Measurements from ENCODE around the gene AP3S1. TPM values are rescaled to one million over a fixed set of nuclear protein-coding genes. Genes with fewer than 3 reads are reported as not detected.

AP3S1 gene
- total RNA-seq, 1 donor from 2014 or later = 169 TPM

GRCh38 chr5:115936031-115936430 lies 94.3 kb downstream of the AP3S1 start:
- DNase-seq (ENCODE audit: low spot score) = no peak

GRCh38 chr5:115939059-115939458 lies 97.3 kb downstream of the AP3S1 start:
- DNase-seq (ENCODE audit: low spot score) = no peak

- no peak for DNase-seq (ENCODE audit: low spot score)
Measured at GRCh38 chr5:115940080-115940810, 98.5 kb downstream of the AP3S1 start.

DNA sequence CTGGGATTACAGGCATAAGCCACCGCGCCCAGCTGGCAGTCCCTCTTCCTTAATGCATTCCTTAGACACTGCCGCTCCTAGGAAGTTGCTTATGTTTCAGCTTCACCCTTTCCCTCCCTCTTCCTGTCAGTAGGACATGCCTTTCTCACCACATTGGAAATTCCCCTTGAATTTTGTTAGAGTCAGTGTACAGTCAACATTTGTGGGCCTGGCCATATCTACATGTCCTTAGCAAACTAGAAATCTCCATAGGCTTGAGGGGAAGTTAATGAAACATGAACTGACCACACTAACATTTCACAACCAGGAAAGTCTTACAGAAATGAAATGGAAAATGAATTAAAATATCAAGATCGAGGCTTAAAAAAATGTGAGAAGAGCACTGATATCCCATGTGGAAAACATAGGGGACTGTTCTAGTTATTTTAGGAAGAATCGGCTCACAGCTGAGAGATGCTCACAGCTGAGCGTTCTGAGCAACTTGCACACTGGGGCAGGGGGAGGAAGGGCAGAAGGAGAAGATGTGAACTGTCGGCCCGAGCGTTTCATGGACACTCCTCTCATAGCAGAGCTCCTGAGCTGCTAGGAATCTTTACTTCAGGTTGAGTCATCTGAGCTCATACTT lies 99.4 kb downstream of the AP3S1 start:
- DNase-seq (ENCODE audit: low spot score) = no peak

GRCh38 chr5:115944501-115944900 lies 102.8 kb downstream of the AP3S1 start:
- DNase-seq (ENCODE audit: low spot score) = no peak

- no peak for DNase-seq (ENCODE audit: low spot score)
Measured at GRCh38 chr5:115946655-115947054, 104.9 kb downstream of the AP3S1 start.

GRCh38 chr5:115947260-115947659 lies 105.5 kb downstream of the AP3S1 start:
- no peak for DNase-seq (ENCODE audit: low spot score)

- DNase-seq (ENCODE audit: low spot score) = no peak
Measured at GRCh38 chr5:115948091-115948534, 106.4 kb downstream of the AP3S1 start.

DNA sequence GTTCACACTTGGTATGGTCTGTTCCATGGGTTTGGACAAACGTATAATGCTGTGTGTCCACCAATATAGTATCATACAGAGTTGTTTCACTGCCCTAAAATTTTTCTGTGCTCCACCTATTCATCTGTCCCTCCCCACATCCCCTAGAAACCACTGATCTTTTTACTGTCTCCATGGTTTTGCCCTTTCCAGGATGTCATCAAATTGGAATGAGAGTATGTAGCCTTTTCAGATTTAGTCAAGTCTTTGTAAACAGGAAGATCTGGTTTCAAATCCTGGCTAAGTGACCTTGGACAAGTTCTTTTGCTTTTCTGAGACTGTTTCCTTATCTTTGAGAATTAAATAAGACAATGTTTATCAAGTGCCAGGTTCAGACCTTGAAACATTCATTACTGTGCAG lies 107.4 kb downstream of the AP3S1 start:
- DNase-seq (ENCODE audit: low spot score) = no peak

GRCh38 chr5:115952588-115952987 lies 110.9 kb downstream of the AP3S1 start:
- no peak for DNase-seq (ENCODE audit: low spot score)

GRCh38 chr5:115954144-115954543 lies 112.4 kb downstream of the AP3S1 start:
- no peak for DNase-seq (ENCODE audit: low spot score)

DNA sequence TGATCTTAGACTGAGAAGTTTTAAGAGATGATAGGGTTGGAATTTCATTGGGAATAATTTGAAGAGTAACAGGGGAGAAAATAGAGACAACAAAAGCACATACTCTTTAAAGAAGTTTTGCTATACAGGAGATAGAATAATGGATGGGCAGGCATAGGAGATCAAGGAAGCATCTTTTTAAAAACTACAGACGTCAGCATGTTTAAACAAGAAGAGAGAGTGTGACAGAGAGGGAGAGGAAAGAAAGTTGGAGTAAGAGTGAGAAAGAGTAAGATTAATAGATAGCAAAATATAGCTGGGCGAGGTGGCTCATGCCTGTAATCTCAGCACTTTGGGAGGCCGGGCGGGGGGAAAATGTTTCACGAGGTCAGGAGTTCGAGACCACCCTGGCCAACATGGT lies 115.2 kb downstream of the AP3S1 start:
- DNase-seq (ENCODE audit: low spot score) = no peak

GRCh38 chr5:115961381-115962238 lies 119.9 kb downstream of the AP3S1 start:
- DNase-seq (ENCODE audit: low spot score) = no peak

DNA sequence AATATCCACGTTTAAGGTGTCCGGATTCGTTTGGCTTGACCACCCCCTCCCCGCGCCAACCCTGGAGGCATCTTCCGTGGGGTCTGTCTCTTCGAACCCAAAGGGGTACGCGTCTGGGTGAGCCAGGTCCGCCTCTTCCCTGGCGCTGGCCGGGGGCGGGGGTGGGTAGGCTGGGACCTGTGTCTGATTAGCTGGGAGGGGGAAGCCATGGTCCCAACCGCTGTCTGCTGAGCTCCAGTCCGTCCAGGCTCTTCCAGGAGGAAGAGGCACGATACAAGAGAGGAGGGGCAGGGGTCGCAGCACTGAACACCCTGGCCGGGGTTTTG lies 120.5 kb downstream of the AP3S1 start, which contains the start of gene LVRN:
Gene LVRN (plus strand): TSS at position 237 of the 326 bp plus-strand sequence. CDS start 143 bp downstream, outside the sequence.
- DNase-seq (ENCODE audit: low spot score) = no peak

DNA sequence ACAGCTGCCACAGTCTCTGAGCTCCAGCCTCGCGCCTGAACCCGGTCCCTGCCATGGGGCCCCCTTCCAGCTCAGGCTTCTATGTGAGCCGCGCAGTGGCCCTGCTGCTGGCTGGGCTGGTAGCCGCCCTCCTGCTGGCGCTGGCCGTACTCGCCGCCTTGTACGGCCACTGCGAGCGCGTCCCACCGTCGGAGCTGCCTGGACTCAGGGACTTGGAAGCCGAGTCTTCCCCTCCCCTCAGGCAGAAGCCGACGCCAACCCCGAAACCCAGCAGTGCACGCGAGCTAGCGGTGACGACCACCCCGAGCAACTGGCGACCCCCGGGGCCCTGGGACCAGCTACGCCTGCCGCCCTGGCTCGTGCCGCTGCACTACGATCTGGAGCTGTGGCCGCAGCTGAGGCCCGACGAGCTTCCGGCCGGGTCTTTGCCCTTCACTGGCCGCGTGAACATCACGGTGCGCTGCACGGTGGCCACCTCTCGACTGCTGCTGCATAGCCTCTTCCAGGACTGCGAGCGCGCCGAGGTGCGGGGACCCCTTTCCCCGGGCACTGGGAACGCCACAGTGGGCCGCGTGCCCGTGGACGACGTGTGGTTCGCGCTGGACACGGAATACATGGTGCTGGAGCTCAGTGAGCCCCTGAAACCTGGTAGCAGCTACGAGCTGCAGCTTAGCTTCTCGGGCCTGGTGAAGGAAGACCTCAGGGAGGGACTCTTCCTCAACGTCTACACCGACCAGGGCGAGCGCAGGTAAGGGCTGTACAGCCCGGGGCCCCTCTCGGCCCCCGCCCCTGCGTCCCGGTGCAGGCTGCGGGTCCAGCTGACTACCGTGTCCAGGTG lies 121.0 kb downstream of the AP3S1 start:
- DNase-seq (ENCODE audit: low spot score) = no peak

DNA sequence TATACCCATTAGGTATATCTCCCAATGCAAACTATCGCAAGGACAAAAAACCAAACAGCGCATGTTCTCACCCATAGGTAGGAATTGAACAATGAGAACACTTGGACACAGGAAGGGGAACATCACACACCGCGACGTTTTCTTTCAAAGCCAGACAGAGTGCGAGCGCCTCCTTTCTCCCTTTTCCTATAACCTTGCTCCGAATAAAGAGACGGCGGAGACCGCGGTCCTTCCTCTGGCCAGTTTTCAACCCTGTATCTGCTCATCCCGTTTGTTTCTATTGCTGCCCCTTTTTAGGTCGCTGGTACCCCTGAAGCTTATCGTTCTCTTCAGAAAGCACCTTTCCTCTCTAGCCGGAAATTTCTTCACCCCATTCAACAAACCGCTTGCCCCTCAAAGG lies 121.8 kb downstream of the AP3S1 start:
- no peak for DNase-seq (ENCODE audit: low spot score)

Other genes with a start within 250 kb of the AP3S1 start
- 3.1 TPM for gene TICAM2, start 239.5 kb upstream of the AP3S1 start, total RNA-seq (ENCODE audit: insufficient read depth, low replicate concordance)
- gene TMED7, start 215.9 kb upstream of the AP3S1 start, total RNA-seq (ENCODE audit: insufficient read depth, low replicate concordance) = 103 TPM
- not detected for gene CDO1, start 25.3 kb upstream of the AP3S1 start, total RNA-seq (ENCODE audit: insufficient read depth, low replicate concordance)
- gene ATG12, start 370 bp upstream of the AP3S1 start, total RNA-seq (ENCODE audit: insufficient read depth, low replicate concordance) = 42.4 TPM
- gene LVRN, start 120.5 kb downstream of the AP3S1 start, total RNA-seq (ENCODE audit: insufficient read depth, low replicate concordance) = 2.4 TPM
- 1.9 TPM for gene ARL14EPL, start 190.5 kb downstream of the AP3S1 start, total RNA-seq (ENCODE audit: insufficient read depth, low replicate concordance)
- gene COMMD10, start 243.1 kb downstream of the AP3S1 start, total RNA-seq (ENCODE audit: insufficient read depth, low replicate concordance) = 46.0 TPM